Measurements from ENCODE around the gene NKX2-4. TPM values are rescaled to one million over a fixed set of nuclear protein-coding genes. Genes with fewer than 3 reads are reported as not detected.
"Not testable (repeated sequence)": the region's sequence is repeated elsewhere in the genome, so short reads cannot be mapped to it uniquely, and the experiment has no call there.

The NKX2-4 gene
- total RNA-seq, 1 donor, result not detected

DNA sequence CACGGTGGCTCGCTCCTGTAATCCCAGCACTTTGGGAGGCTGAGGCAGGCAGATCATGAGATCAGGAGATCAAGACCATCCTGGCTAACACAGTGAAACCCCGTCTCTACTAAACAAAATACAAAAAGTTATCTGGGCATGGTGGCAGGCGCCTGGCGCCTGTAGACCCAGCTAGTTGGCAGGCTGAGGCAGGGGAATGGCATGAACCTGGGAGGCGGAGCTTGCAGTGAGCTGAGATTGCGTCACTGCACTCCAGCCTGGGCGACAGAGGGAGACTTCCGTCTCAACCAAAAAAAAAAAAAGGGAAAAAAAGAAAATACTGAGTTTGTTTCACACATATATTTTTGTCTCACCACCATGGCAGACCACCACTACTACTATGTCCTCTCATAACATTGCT, 31.1 kb downstream of the NKX2-4 start:
- DNase-seq (ENCODE audit: low read depth in 2 of 3, low spot score in 2 of 3), result not testable (repeated sequence)

- DNase-seq (ENCODE audit: low read depth in 2 of 3, low spot score in 2 of 3), result no peak
These were observed 31.6 kb downstream of the NKX2-4 start for GRCh38 chr20:21365771-21366170.

DNA sequence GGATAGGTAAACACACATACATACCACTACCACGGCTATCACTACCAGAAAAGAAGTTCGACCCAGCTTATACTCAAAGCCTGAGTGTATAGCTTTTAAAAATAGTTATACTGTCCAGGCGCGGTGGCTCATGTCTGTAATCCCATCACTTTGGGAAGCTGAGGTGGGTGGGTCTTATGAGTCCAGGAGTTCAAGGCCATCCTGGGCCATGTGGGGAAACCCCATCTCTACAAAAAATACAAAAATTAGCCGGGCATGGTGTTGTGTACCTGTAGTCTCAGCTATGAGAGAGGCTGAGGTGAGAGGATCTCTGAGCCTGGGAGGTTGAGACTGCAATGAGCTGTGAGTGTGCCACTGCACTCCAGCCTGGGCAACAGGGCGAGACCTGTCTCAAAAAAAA, 32.9 kb downstream of the NKX2-4 start:
- DNase-seq (ENCODE audit: low read depth in 2 of 3, low spot score in 2 of 3), result no peak

GRCh38 chr20:21361266-21361665, 36.1 kb downstream of the NKX2-4 start:
- peak in 1 of 3 donors; percentile 20 for DNase-seq (ENCODE audit: low read depth in 2 of 3, low spot score in 2 of 3)

- DNase-seq (ENCODE audit: low read depth in 2 of 3, low spot score in 2 of 3), result no peak
These were observed 36.6 kb downstream of the NKX2-4 start for GRCh38 chr20:21360705-21361104.

- no peak for DNase-seq (ENCODE audit: low read depth in 2 of 3, low spot score in 2 of 3)
These were observed 38.6 kb downstream of the NKX2-4 start for GRCh38 chr20:21358737-21359136.

DNA sequence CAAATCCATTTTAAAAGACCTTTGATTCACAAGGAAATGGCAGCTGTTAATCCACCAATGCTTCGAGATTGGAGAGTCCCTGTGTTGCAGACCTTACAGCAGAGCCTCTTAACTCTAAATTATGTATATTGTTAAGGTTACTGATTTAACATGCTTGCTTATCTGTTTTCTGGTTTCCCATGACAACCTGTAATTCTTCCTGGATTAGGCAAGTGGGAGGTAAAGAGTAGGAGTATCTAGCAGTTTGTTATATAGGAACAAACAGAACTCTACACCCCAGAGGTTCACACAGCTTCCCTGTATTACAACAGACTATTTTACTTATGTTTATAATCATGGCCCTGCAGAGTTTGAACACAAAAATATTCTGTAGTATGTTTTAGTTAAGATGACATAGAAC, 39.5 kb downstream of the NKX2-4 start:
- no peak for DNase-seq (ENCODE audit: low read depth in 2 of 3, low spot score in 2 of 3)

- no peak for DNase-seq (ENCODE audit: low read depth in 2 of 3, low spot score in 2 of 3)
These were observed 40.9 kb downstream of the NKX2-4 start for GRCh38 chr20:21356386-21356785.

GRCh38 chr20:21355981-21356380, 41.3 kb downstream of the NKX2-4 start:
- DNase-seq (ENCODE audit: low read depth in 2 of 3, low spot score in 2 of 3), result no peak

DNA sequence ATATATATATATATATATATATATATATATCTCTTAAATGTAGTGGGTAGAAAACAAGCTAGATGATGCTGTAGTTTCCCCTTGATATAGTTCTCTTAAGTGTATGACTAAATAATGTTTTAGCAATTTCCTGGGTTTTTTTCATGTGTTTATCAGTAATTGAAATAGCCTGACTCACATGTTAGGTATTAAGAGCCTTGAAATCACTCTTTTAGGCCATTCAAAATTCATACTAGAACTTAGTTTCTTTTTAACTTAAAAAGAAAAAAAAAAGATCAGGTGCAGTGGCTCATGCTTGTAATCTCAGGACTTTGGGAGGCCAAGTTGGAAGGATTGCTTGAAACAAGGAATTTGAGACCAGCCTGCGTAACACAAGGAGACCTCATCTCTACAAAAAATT, 44.1 kb downstream of the NKX2-4 start:
- no peak for DNase-seq (ENCODE audit: low read depth in 2 of 3, low spot score in 2 of 3)

DNA sequence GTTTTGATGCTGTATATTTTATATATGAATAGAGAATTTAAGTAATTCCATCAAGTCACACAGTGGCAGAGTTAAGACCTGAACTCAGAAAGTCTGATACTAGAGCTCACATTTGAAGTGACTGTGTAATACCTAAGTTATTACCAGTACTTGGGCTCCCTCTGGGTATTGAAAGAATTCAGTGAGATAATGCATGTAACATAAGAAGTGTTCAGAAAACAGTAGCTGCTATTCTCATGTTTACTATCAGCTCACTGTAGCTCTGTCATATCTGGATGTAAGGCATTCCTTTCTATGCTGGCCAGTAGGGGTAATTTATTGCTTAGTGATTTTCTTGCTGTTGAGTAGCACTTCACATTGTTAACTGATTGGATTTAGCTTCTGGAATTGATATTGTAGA, 44.6 kb downstream of the NKX2-4 start:
- no peak for DNase-seq (ENCODE audit: low read depth in 2 of 3, low spot score in 2 of 3)

Small RNAs within 50 kb of the gene (small RNA-seq; reads per million reads assigned to genes)
- gene RN7SKP140, result not detected

Other genes starting within 250 kb of the NKX2-4 start
- 46.6 TPM for gene XRN2, start 94.2 kb downstream of the NKX2-4 start, total RNA-seq
- gene NKX2-2, start 116.5 kb upstream of the NKX2-4 start, total RNA-seq, result not detected